H1 (cell line): ENCODE measurements around the gene RUSF1.

Experiments used
- ATF2 ChIP-seq: IDR thresholded peaks from 2 replicates; pipeline ENCODE4 v1.6.1; 2012; ENCODE audit warnings: low read length, inconsistent platforms
- BCL11A ChIP-seq, 2 experiments: IDR thresholded peaks; one replicate each; pipeline ENCODE4 v1.6.1; 2011; ENCODE audit warnings: low read depth in 2 of 2, low read length in 2 of 2, mild to moderate bottlenecking in 2 of 2
- CTCF ChIP-seq, 3 experiments: IDR thresholded peaks; 1 replicate in 2 of 3; 2 replicates in 1 of 3; pipeline versions ENCODE4 v1.5.1 to v1.6.1; 2011; ENCODE audit warnings: low read length in 3 of 3, mild to moderate bottlenecking in 3 of 3, inconsistent platforms in 2 of 3, low read depth in 1 of 3, moderate library complexity in 1 of 3; ENCODE audit not compliant: insufficient read depth in 1 of 3; ENCODE audit errors: control extremely low read depth in 1 of 3
- EZH2 ChIP-seq: fragments of 200-600 bp; sonication (generic); IDR thresholded peaks from 2 replicates; pipeline ENCODE4 v1.7.1; 2012; ENCODE audit warnings: low read depth, mild to moderate bottlenecking, moderate library complexity, low read length, inconsistent platforms; ENCODE audit not compliant: severe bottlenecking
- POLR2A ChIP-seq, 2 experiments: IDR thresholded peaks; 1 replicate in 1 of 2; 2 replicates in 1 of 2; pipeline ENCODE4 v1.6.1; 2011; ENCODE audit warnings: low read depth in 2 of 2, low read length in 2 of 2, mild to moderate bottlenecking in 2 of 2; ENCODE audit errors: control extremely low read depth in 1 of 2
- POLR2AphosphoS5 ChIP-seq: IDR thresholded peaks from 2 replicates; pipeline ENCODE4 v1.6.1; 2011; ENCODE audit warnings: low read depth, low read length
- RFX5 ChIP-seq: IDR thresholded peaks from 2 replicates; pipeline ENCODE4 v1.6.1; 2011; ENCODE audit warnings: low read depth, low read length, improper control_type of control experiment, borderline replicate concordance
- RNF2 ChIP-seq: fragments of 200-900, 300-1000 bp; sonication (generic); IDR thresholded peaks from 2 replicates; pipeline ENCODE4 v1.7.1; 2016; ENCODE audit warnings: borderline replicate concordance, low read depth, mild to moderate bottlenecking, antibody characterized with exemption, low read length; ENCODE audit not compliant: poor library complexity, severe bottlenecking; ENCODE audit errors: missing control alignments
- TBP ChIP-seq: IDR thresholded peaks from 2 replicates; pipeline ENCODE4 v1.6.1; 2011; ENCODE audit warnings: low read depth, low read length, improper control_type of control experiment
- TCF12 ChIP-seq: IDR thresholded peaks from 2 replicates; pipeline ENCODE4 v1.6.1; 2011; ENCODE audit warnings: low read depth, mild to moderate bottlenecking, low read length
- YY1 ChIP-seq: IDR thresholded peaks from 2 replicates; pipeline ENCODE4 v1.6.1; 2011; ENCODE audit warnings: low read depth, mild to moderate bottlenecking, low read length

- no peak for TF ChIP-seq RFX5
- peak; percentile 90 for TF ChIP-seq TBP
- TF ChIP-seq CTCF (IDR thresholded peaks at IDR 0.05; ENCODE audit: control extremely low read depth in 1 of 3, insufficient read depth in 1 of 3, low read depth in 1 of 3, low read length in 3 of 3): peak; percentile 29 to 34 (median 32); a peak in 3 of 4 replicates
- no peak for TF ChIP-seq ATF2
- TF ChIP-seq EZH2: no peak
- TF ChIP-seq POLR2A (IDR thresholded peaks at IDR 0.05; ENCODE audit: control extremely low read depth in 1 of 2, low read depth in 2 of 2, low read length in 2 of 2): peak; percentile 89 to 96
- no peak for TF ChIP-seq TCF12
- TF ChIP-seq POLR2AphosphoS5: peak; percentile 92
- no peak for TF ChIP-seq RNF2
- no peak for TF ChIP-seq BCL11A (IDR thresholded peaks at IDR 0.05; ENCODE audit: low read depth in 2 of 2, low read length in 2 of 2)
- peak; percentile 98 for TF ChIP-seq YY1
Measured at GRCh38 chr16:31458844-31459686, 49.1 kb downstream of the RUSF1 start, which contains the start of gene ARMC5.
